ENCODE data around the gene NOP16. TPM values are rescaled to one million over a fixed set of nuclear protein-coding genes. Genes with fewer than 3 reads are reported as not detected.

The NOP16 gene
- total and polyA plus RNA-seq, 2 of the 13 experiments (the other 11 are each of a cell fraction or from before 2014, with no cell fraction given) = 43.3 to 48.4 TPM

GRCh38 chr5:176418251-176418650 is 29.9 kb upstream of the NOP16 start (continued):
- TF ChIP-seq THRA (CRISPR knock-in tag; IDR thresholded peaks at IDR 0.05; ENCODE audit: borderline replicate concordance) (0 out of 2 replicates have a peak, but pooled peaks have one; percentile 22), TBP (CRISPR knock-in tag; IDR thresholded peaks at IDR 0.05) (no peak), ATF3 (CRISPR knock-in tag; IDR thresholded peaks at IDR 0.05) (peak; percentile 68; the same call in 1 of the 2 replicates), CREM (IDR thresholded peaks at IDR 0.05) (no peak), CREM (CRISPR knock-in tag; IDR thresholded peaks at IDR 0.05) (no peak), JUND (CRISPR knock-in tag; IDR thresholded peaks at IDR 0.05) (0 out of 2 replicates have a peak, but pooled peaks have one; percentile 16), TEAD3 (CRISPR knock-in tag; optimal IDR thresholded peaks at IDR 0.05; ENCODE audit: borderline replicate concordance) (peak; percentile 71), SKIL (CRISPR knock-in tag; IDR thresholded peaks at IDR 0.05; ENCODE audit: borderline replicate concordance) (peak; percentile 76; the same call in 1 of the 2 replicates), ZNF30 (CRISPR knock-in tag; IDR thresholded peaks at IDR 0.05) (no peak), ZNF530 (CRISPR knock-in tag; IDR thresholded peaks at IDR 0.05; ENCODE audit: low read depth) (no peak), ZBTB43 (CRISPR knock-in tag; conservative IDR thresholded peaks at IDR 0.05) (peak; percentile 63; the same call in 1 of the 2 replicates), SNAPC2 (CRISPR knock-in tag; IDR thresholded peaks at IDR 0.05) (no peak), ZNF275 (CRISPR knock-in tag; IDR thresholded peaks at IDR 0.05; ENCODE audit: borderline replicate concordance) (no peak), RARA (CRISPR knock-in tag; IDR thresholded peaks at IDR 0.05) (peak; percentile 74), RBM22 (optimal IDR thresholded peaks at IDR 0.05; ENCODE audit: low read length) (no peak), RELA (CRISPR knock-in tag; IDR thresholded peaks at IDR 0.05) (no peak), SMC3 (IDR thresholded peaks at IDR 0.05; ENCODE audit: low read length) (no peak), MAX (IDR thresholded peaks at IDR 0.05) (no peak), SOX13 (IDR thresholded peaks at IDR 0.05) (no peak), SOX13 (CRISPR knock-in tag; conservative IDR thresholded peaks at IDR 0.05 in 1 of 2, IDR thresholded peaks at IDR 0.05 in 1 of 2) (peak in 1 of 2 experiments; percentile 25; a peak in 1 of 4 replicates)
